ENCODE measurements around the gene HNRNPUL1.

The HNRNPUL1 gene

DNA sequence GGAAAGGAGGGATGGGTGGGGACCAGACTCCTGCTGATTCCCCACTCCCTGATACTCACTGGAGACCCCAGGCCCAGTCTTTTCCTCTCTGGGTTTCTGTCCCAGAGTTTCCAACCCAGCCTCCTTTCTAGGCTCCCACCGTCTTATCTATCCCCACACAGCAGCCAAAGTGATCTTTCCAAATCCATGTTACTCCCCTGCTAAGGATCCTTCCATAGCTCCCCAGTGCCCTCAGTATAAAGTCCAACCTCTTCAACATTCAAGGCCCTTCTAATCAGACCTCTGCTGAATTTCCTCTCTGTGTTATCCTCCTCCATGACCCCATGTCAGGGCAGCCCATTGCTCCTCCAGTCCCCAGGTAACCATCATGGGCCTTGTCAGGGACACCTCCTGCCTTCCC, 90.9 kb downstream of the HNRNPUL1 start:
- no peak for DNase-seq

GRCh38 chr19:41355802-41356201, 91.6 kb downstream of the HNRNPUL1 start:
- no peak for DNase-seq

DNA sequence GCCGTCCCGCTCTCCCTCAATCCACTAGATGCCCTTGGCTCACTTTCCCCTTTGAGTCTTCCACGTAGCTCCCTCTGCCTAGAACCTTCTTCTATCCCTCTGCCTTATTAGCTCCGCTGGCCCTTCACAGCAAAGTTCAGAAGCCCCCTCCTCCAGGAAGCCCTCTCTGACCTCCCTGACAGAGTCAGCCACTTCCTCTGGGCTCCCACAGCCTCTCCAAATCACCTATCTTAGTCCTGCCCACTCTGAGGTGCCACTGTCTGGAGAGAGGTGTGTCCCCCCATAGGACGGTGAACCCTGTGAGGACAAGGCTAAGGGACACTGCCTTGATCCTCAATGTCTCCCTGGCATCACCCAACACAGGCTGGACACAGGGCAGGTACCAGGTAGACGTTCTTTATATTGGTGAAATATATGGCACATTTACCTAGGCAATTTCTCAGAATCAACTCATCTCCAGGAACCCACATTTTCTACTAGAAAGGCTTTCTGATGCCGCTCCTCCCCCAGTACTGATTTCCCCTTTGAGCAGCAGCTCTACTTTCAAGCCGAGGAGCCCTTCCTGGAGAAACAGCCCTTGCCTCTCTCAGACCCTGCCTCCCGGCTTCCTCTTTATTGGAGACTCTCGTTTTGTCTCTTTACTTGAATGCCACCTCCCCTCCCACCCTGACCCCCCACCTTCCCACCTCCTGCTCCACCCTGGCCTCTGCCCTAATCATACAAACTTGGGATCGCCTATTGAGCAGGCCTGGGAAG, 93.0 kb downstream of the HNRNPUL1 start:
- DNase-seq = peak; percentile 59

Data from CD4-positive, alpha-beta T cell treated with Interleukin-21 for 1 hour (primary cell).